Right forelimb (tissue), 1 donor: ENCODE measurements around the gene PTN.
"Not testable (repeated sequence)": the region's sequence is repeated elsewhere in the genome, so short reads cannot be mapped to it uniquely, and the experiment has no call there.

Source experiments
- DNase-seq: peaks from one replicate; pipeline ENCODE4 v3.0.0-alpha.2; 2018

PTN gene

GRCh38 chr7:137316648-137317353 lies 26.7 kb downstream of the PTN start:
- DNase-seq: peak; percentile 50

GRCh38 chr7:137313201-137313600 lies 30.3 kb downstream of the PTN start:
- no peak for DNase-seq

GRCh38 chr7:137306748-137307147 lies 36.8 kb downstream of the PTN start:
- no peak for DNase-seq

- no peak for DNase-seq
Measured at GRCh38 chr7:137305901-137306621, 37.5 kb downstream of the PTN start.

GRCh38 chr7:137304624-137305235 lies 38.8 kb downstream of the PTN start:
- no peak for DNase-seq

- no peak for DNase-seq
Measured at GRCh38 chr7:137304165-137304564, 39.4 kb downstream of the PTN start.

- no peak for DNase-seq
Measured at GRCh38 chr7:137302081-137302480, 41.5 kb downstream of the PTN start.

GRCh38 chr7:137298464-137298794 lies 45.1 kb downstream of the PTN start:
- DNase-seq: no peak

GRCh38 chr7:137297551-137298463 lies 45.7 kb downstream of the PTN start:
- no peak for DNase-seq

- DNase-seq: no peak
Measured at GRCh38 chr7:137296576-137296975, 47.0 kb downstream of the PTN start.

- DNase-seq: no peak
Measured at GRCh38 chr7:137295739-137296324, 47.7 kb downstream of the PTN start.

- DNase-seq: no peak
Measured at GRCh38 chr7:137289101-137289500, 54.4 kb downstream of the PTN start.

GRCh38 chr7:137287651-137288258 lies 55.8 kb downstream of the PTN start:
- no peak for DNase-seq

GRCh38 chr7:137283153-137283552 lies 60.4 kb downstream of the PTN start:
- no peak for DNase-seq

GRCh38 chr7:137282043-137282442 lies 61.5 kb downstream of the PTN start:
- DNase-seq: no peak

GRCh38 chr7:137276189-137276588 lies 67.3 kb downstream of the PTN start:
- no peak for DNase-seq

GRCh38 chr7:137272249-137272648 lies 71.3 kb downstream of the PTN start:
- DNase-seq: no peak

GRCh38 chr7:137269240-137269639 lies 74.3 kb downstream of the PTN start:
- DNase-seq: no peak

- not testable (repeated sequence) for DNase-seq
Measured at GRCh38 chr7:137268001-137268865, 75.3 kb downstream of the PTN start.

GRCh38 chr7:137266764-137267163 lies 76.8 kb downstream of the PTN start:
- DNase-seq: no peak

- DNase-seq: not testable (repeated sequence)
Measured at GRCh38 chr7:137265480-137265879, 78.1 kb downstream of the PTN start.
